Keratinocyte (primary cell): ENCODE measurements around the gene DIAPH3. TPM values are rescaled to one million over a fixed set of nuclear protein-coding genes. Genes with fewer than 3 reads are reported as not detected.

Experiments
- DNase-seq: peaks from one replicate; pipeline ENCODE4 v3.0.0-alpha.2; 2011; ENCODE audit warnings: low read depth, missing footprints, low spot score
- FAIRE-seq: peaks from 2 replicates; lab custom pipeline; 2011; peaks lifted over from hg19 to GRCh38; lab: Jason Lieb, UNC
- H2AFZ ChIP-seq: 2 replicates; pipeline ENCODE4 v1.6.0; 2012; ENCODE audit warnings: low read length, control low read depth, inconsistent platforms; ENCODE audit not compliant: control insufficient read depth
- H3K27ac ChIP-seq: 2 replicates; pipeline ENCODE4 v1.5.1; 2011; ENCODE audit warnings: low read length; ENCODE audit not compliant: control insufficient read depth, insufficient read depth
- H3K27me3 ChIP-seq: 3 replicates; pipeline ENCODE4 v1.6.0; 2011; ENCODE audit warnings: low read length; ENCODE audit not compliant: control insufficient read depth, insufficient read depth; ENCODE audit errors: extremely low read depth
- H3K36me3 ChIP-seq, 2 experiments: 2 replicates in 1 of 2; 3 replicates in 1 of 2; pipeline ENCODE4 v1.5.1; 2011; ENCODE audit warnings: low read length in 2 of 2, mild to moderate bottlenecking in 1 of 2; ENCODE audit not compliant: control insufficient read depth in 2 of 2, insufficient read depth in 2 of 2; ENCODE audit errors: extremely low read depth in 1 of 2
- H3K4me1 ChIP-seq: 3 replicates; pipeline ENCODE4 v1.5.1; 2011; ENCODE audit warnings: low read length; ENCODE audit not compliant: control insufficient read depth, insufficient read depth; ENCODE audit errors: extremely low read depth
- H3K4me2 ChIP-seq: 3 replicates; pipeline ENCODE4 v1.6.0; 2011; ENCODE audit warnings: low read depth, low read length; ENCODE audit not compliant: control insufficient read depth, insufficient read depth; ENCODE audit errors: extremely low read depth
- H3K4me3 ChIP-seq, 3 experiments: fragments of 200-600 bp in 1 of 3; sonication (generic) in 1 of 3; 2 replicates in 2 of 3; 3 replicates in 1 of 3; pipeline ENCODE4 v1.5.1; 2011 to 2016; ENCODE audit warnings: low read length in 3 of 3, mild to moderate bottlenecking in 3 of 3, control low read depth in 2 of 3, inconsistent platforms in 1 of 3, low read depth in 1 of 3, mixed read lengths in 1 of 3, mixed run types in 1 of 3, moderate library complexity in 1 of 3; ENCODE audit not compliant: control insufficient read depth in 2 of 3, insufficient read depth in 2 of 3; ENCODE audit errors: extremely low read depth in 1 of 3
- H3K79me2 ChIP-seq: 2 replicates; pipeline ENCODE4 v1.6.0; 2012; ENCODE audit warnings: low read length; ENCODE audit not compliant: control insufficient read depth, insufficient read depth
- H3K9ac ChIP-seq: 3 replicates; pipeline ENCODE4 v1.6.0; 2011; ENCODE audit warnings: low read length; ENCODE audit not compliant: control insufficient read depth, insufficient read depth; ENCODE audit errors: extremely low read depth
- H3K9me1 ChIP-seq: 3 replicates; pipeline ENCODE4 v1.6.0; 2011; ENCODE audit warnings: low read length; ENCODE audit not compliant: control insufficient read depth, insufficient read depth; ENCODE audit errors: extremely low read depth
- H3K9me3 ChIP-seq: 2 replicates; pipeline ENCODE4 v1.5.1; 2012; ENCODE audit warnings: low read depth, low read length; ENCODE audit not compliant: control insufficient read depth
- H4K20me1 ChIP-seq: 3 replicates; pipeline ENCODE4 v1.6.0; 2011; ENCODE audit warnings: low read length; ENCODE audit not compliant: control insufficient read depth, insufficient read depth; ENCODE audit errors: extremely low read depth
- CTCF ChIP-seq, 3 experiments: IDR thresholded peaks in 1 of 3; conservative IDR thresholded peaks in 1 of 3; optimal IDR thresholded peaks in 1 of 3; 2 replicates in 2 of 3; 3 replicates in 1 of 3; pipeline versions ENCODE3 to v1.5.1; 2011; ENCODE audit warnings: low read length in 3 of 3, mild to moderate bottlenecking in 3 of 3, moderate library complexity in 2 of 3, control low read depth in 1 of 3, inconsistent platforms in 1 of 3; ENCODE audit not compliant: insufficient read depth in 2 of 3; ENCODE audit errors: extremely low read depth in 1 of 3
- EZH2 ChIP-seq: IDR thresholded peaks from one replicate; pipeline ENCODE4 v1.6.1; 2012; ENCODE audit warnings: inconsistent platforms, mild to moderate bottlenecking, low read length, moderate library complexity
- dilution Hi-C: fragments of 300-500 bp; cut with MboI; formaldehyde crosslinking; loops from one replicate; pipeline ENCODE4 v1.7.0; 2020; ENCODE audit warnings: low sequenced_read_pairs; ENCODE audit not compliant: extremely low pct_ligation_motif_present
- polyA plus RNA-seq, 5 experiments: library from polyadenylated mRNA; depleted of rRNA in 3 of 5; stranded (reverse) in 3 of 5; stranded (forward) in 1 of 5; unstranded in 1 of 5; fragments of >200 nt; gene quantifications; 1 replicate in 1 of 5; 2 replicates in 3 of 5; 3 replicates in 1 of 5; pipeline versions ENCODE4 v1.2.1 to v1.2.3, GENCODE V29; 2011 to 2012; ENCODE audit warnings: missing spikeins in 2 of 5, low read depth in 1 of 5, low replicate concordance in 1 of 5

DIAPH3 gene
- polyA plus RNA-seq, 1 donor (not counting 4 experiments of a cell fraction or from before 2014, with no cell fraction given): 9.0 TPM

- Histone ChIP-seq H2AFZ (no peak overlapping the region), H3K9ac (no peak overlapping the region), H3K4me3 (no peak overlapping the region), H3K9me1 (no peaks in the 10 kb centered on the region), H3K79me2 (no peaks in the 10 kb centered on the region), H4K20me1 (no peaks in the 10 kb centered on the region), H3K27me3 (no peaks in the 10 kb centered on the region), H3K4me2 (no peak overlapping the region), H3K9me3 (no peaks in the 10 kb centered on the region), H3K36me3 (no peaks in the 10 kb centered on the region), H3K4me1 (no peaks in the 10 kb centered on the region), H3K27ac (no peak overlapping the region)
- no peak for DNase-seq
- FAIRE-seq: no peak
- dilution Hi-C loops: no loop called here
- TF ChIP-seq CTCF (optimal IDR thresholded peaks at IDR 0.05 in 1 of 3, IDR thresholded peaks at IDR 0.05 in 1 of 3, conservative IDR thresholded peaks at IDR 0.05 in 1 of 3; ENCODE audit: extremely low read depth in 1 of 3, insufficient read depth in 2 of 3, low read length in 3 of 3) (no peak), EZH2 (no peak)
These were observed 452.6 kb downstream of the DIAPH3 start for GRCh38 chr13:59710996-59711701.

- Histone ChIP-seq H3K4me3 (no peak overlapping the region), H3K27me3 (no peaks in the 10 kb centered on the region), H3K9me3 (no peaks in the 10 kb centered on the region), H2AFZ (no peak overlapping the region), H3K27ac (no peak overlapping the region), H3K36me3 (no peaks in the 10 kb centered on the region), H3K4me2 (no peak overlapping the region), H3K9ac (no peak overlapping the region), H3K79me2 (no peaks in the 10 kb centered on the region), H4K20me1 (no peaks in the 10 kb centered on the region), H3K4me1 (no peaks in the 10 kb centered on the region), H3K9me1 (no peaks in the 10 kb centered on the region)
- dilution Hi-C loops: no loop called here
- FAIRE-seq: no peak
- DNase-seq: no peak
- TF ChIP-seq EZH2 (no peak), CTCF (optimal IDR thresholded peaks at IDR 0.05 in 1 of 3, IDR thresholded peaks at IDR 0.05 in 1 of 3, conservative IDR thresholded peaks at IDR 0.05 in 1 of 3; ENCODE audit: extremely low read depth in 1 of 3, insufficient read depth in 2 of 3, low read length in 3 of 3) (no peak)
These were observed 453.3 kb downstream of the DIAPH3 start for GRCh38 chr13:59710416-59710815.
